Measurements from ENCODE around the gene NEDD9.

NEDD9 gene

DNA sequence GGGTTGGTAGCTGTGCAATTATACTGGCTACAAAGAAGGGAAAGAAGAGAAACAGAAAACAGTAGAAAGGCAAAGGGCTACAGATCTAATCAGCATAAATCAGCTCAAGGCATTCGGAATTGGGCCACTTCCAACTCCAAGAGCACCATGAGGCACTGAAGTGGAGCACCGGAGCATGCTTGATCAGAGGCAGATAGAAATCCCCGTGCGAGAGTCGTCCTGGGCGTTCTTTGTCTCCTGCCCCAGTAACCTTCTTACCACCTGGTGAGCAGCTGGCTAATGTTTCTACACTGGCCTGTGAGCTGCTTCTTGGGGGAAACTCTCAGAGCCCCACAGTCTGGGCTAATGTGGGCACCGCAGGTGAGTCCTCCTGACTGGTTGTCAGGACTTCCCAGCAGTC, 16.7 kb downstream of the NEDD9 start:
- no peak overlapping the region for H3K4me3 ChIP-seq (ENCODE audit: low read depth, low read length)
- CTCF ChIA-PET, result interaction anchor here (1.0 to 1.2 kb wide), 4 partner anchors 8 to 280 kb away, joined by 3 to 8 read pairs (median 4); no protein-coding TSS in a partner anchor
- POLR2A ChIA-PET, result no interaction called here
- no peak for DNase-seq (ENCODE audit: low read depth, low spot score)
- TF ChIP-seq, protein P1, sequence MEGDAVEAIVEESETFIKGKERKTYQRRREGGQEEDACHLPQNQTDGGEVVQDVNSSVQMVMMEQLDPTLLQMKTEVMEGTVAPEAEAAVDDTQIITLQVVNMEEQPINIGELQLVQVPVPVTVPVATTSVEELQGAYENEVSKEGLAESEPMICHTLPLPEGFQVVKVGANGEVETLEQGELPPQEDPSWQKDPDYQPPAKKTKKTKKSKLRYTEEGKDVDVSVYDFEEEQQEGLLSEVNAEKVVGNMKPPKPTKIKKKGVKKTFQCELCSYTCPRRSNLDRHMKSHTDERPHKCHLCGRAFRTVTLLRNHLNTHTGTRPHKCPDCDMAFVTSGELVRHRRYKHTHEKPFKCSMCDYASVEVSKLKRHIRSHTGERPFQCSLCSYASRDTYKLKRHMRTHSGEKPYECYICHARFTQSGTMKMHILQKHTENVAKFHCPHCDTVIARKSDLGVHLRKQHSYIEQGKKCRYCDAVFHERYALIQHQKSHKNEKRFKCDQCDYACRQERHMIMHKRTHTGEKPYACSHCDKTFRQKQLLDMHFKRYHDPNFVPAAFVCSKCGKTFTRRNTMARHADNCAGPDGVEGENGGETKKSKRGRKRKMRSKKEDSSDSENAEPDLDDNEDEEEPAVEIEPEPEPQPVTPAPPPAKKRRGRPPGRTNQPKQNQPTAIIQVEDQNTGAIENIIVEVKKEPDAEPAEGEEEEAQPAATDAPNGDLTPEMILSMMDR (IDR thresholded peaks at IDR 0.05; ENCODE audit: insufficient read depth, low read length, missing control alignments), result no peak

DNA sequence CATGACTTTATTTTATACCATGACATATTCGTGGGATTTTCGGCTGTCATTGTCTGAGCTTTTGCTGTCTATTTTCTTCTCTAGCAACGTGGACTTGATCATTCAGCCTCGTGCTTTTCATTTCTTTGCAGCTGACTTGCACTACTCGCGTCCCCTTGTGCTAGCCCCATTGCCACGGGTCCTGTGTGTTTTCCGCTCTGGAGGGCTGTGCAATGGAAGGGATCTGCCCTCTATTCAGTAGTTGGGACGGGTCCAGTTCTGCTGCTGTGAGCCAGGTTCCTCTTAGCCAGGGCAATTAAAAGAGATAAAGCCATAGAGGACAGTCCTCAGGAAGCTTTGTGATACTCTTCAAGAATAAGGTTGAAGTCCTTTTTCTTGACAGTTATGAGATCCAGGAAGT, 17.6 kb downstream of the NEDD9 start:
- no peak overlapping the region for H3K4me3 ChIP-seq (ENCODE audit: low read depth, low read length)
- TF ChIP-seq, protein P1 (IDR thresholded peaks at IDR 0.05; ENCODE audit: insufficient read depth, low read length, missing control alignments), result no peak
- ChIA-PET CTCF (interaction anchor here (0.7 to 1.1 kb wide), 3 partner anchors 9 to 281 kb away, joined by 3 to 8 read pairs (median 5); no protein-coding TSS in a partner anchor), POLR2A (no interaction called here)
- no peak for DNase-seq (ENCODE audit: low read depth, low spot score)

DNA sequence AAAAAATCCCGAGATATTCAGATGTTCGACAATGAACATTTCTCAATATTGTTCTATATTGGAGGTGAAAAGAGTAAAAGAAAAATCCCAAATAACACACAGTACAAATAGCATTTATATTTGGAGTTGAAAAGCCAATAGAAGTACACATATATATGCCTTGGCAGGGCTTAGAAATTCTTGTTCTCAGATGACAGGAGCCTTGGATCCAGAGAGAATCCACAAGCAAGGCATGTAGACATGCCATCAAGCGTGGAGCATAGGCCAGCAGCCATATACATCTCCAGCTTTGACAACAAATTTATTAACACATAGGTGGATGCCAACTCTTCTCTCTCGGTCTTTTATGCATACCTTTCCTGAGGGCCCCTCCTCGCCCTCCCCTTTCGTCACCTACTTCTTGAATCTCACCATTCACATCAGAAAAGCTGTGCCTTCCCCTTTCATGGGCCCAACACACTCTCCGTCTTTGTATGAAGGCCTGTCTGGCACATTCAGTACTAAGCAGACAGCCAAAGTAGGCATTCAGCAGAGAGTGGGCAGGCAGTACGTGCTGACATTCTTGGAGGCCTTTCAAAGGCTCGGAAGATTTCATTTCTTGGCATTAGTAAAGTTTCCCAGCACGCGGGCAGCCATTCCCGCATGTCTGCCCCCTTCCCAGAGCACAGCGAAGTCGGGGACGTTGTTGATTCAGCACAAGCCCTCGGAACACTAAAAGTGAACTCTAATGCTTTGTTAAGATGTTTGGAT, 18.2 kb downstream of the NEDD9 start:
- no peak for DNase-seq (ENCODE audit: low read depth, low spot score)
- TF ChIP-seq, protein P1 (IDR thresholded peaks at IDR 0.05; ENCODE audit: insufficient read depth, low read length, missing control alignments), result no peak
- ChIA-PET CTCF (interaction anchor here (0.7 to 3.3 kb wide), 2 partner anchors 282 kb away, joined by 5 to 11 read pairs; no protein-coding TSS in a partner anchor), POLR2A (interaction anchor here (0.6 kb wide), 1 partner anchor 34 kb away, joined by 3 read pairs; no protein-coding TSS in a partner anchor)
- no peak overlapping the region for H3K4me3 ChIP-seq (ENCODE audit: low read depth, low read length)

DNA sequence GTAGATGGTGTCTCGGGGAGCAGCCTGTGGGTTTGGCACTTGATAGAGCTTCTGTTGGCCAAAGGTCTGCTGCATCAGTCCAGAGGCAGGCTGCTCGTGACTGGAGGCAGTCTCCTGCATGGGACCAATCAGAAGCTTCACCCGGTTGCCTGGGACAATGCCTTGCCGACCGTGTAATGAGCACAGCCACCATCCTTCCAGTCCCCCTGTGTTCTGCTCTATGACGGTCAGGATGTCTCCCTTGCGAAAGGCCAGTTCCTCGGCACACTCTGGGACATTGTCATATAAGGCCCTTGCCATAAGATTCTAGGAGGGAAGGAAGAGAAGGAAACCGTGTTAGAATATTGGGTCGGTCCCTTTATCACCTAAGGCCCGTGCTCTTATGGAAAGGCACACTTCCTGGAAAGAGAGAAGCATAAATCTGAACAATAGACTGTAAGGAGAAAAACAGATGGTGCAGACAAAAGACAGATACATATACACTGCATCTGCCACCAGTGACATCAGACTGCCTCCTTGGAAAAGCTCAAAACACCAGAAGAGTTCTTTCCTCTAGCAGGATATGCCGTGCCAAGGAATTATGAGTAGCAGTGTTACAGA, 18.9 kb downstream of the NEDD9 start:
- TF ChIP-seq, protein P1 (IDR thresholded peaks at IDR 0.05; ENCODE audit: insufficient read depth, low read length, missing control alignments), result no peak
- ChIA-PET CTCF (interaction anchor here (1.0 to 3.3 kb wide), 3 partner anchors 9 to 282 kb away, joined by 3 to 11 read pairs (median 5); no protein-coding TSS in a partner anchor), POLR2A (interaction anchor here (0.6 kb wide), 1 partner anchor 33 kb away, joined by 3 read pairs; no protein-coding TSS in a partner anchor)
- DNase-seq (ENCODE audit: low read depth, low spot score), result no peak
- no peak overlapping the region for H3K4me3 ChIP-seq (ENCODE audit: low read depth, low read length)

DNA sequence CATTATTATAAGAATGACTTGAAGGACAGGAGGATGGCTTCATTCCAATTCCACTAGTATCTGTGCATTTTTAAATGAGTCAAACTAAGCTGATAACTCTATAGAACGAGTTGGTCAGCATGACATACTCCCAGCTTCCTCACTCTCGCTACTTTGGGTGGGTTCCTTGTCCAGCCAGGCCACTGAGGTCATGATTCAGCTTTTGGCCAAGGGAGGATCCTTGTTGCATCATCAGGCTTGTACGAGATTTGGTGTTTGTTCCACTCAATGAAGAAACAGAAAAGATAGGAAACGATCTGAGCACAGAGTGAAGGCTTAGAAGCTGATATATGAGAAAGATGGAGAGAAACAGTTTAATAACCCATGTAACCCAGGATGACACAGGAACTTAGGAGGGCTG, 19.8 kb downstream of the NEDD9 start:
- CTCF ChIA-PET, result interaction anchor here (1.0 to 3.3 kb wide), 6 partner anchors 10 to 283 kb away, joined by 3 to 11 read pairs (median 3); no protein-coding TSS in a partner anchor
- POLR2A ChIA-PET, result interaction anchor here (1.1 kb wide), 1 partner anchor 20 kb away, joined by 3 read pairs; the partner anchor contains the start of gene NEDD9
- no peak for DNase-seq (ENCODE audit: low read depth, low spot score)
- no peak overlapping the region for H3K4me3 ChIP-seq (ENCODE audit: low read depth, low read length)
- TF ChIP-seq, protein P1 (IDR thresholded peaks at IDR 0.05; ENCODE audit: insufficient read depth, low read length, missing control alignments), result no peak

DNA sequence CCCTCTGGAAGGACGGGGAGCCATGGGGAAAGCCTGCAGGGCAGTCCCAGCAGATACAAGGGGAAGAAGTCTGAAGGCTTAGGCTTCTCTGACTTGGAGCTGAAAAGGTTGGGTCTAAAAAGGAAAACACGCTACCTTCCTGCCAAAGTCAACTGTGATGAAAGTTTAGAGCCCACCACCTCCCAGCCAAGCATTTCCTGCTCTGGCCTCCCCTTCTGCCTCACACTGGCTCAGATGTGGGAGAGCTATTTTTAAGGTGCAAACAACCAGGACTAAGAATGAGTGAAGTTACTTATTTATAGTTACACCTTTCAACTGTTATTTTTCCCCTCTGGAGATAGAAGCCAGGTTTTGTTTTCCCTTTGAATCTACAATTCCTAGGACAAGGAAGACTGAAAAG, 21.2 kb downstream of the NEDD9 start:
- no peak for DNase-seq (ENCODE audit: low read depth, low spot score)
- TF ChIP-seq, protein P1 (IDR thresholded peaks at IDR 0.05; ENCODE audit: insufficient read depth, low read length, missing control alignments), result no peak
- ChIA-PET CTCF (interaction anchor here (1.5 to 3.3 kb wide), 2 partner anchors 17 to 285 kb away, joined by 3 to 11 read pairs; no protein-coding TSS in a partner anchor), POLR2A (no interaction called here)
- no peak overlapping the region for H3K4me3 ChIP-seq (ENCODE audit: low read depth, low read length)

All from AG04449 (cell line).